HCEC 1CT (cell line): Measurements from ENCODE around the gene PLAC8.
"Not testable (repeated sequence)": the region's sequence is repeated elsewhere in the genome, so short reads cannot be mapped to it uniquely, and the experiment has no call there.

ENCODE experiments used
- DNase-seq: peaks from one replicate; pipeline ENCODE4 v3.0.0-alpha.2; 2017

The PLAC8 gene

DNA sequence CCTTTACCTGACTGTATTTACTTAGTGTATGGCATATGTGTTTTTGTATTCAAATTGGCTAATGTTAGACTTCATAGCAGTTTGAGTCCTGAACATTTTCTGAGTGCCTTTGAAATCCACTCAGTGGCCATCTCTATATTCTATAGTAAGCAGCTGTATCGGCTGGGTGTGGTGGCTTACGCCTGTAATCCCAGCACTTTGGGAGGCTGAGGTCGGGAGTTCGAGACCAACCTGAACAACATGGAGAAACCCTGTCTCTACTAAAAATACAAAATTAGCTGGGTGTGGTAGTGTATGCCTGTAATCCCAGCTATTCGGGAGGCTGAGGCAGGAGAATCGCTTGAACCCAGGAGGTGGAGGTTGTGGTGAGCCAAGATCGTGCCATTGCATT is 2.8 kb downstream of the PLAC8 start:
- DNase-seq = not testable (repeated sequence)

DNA sequence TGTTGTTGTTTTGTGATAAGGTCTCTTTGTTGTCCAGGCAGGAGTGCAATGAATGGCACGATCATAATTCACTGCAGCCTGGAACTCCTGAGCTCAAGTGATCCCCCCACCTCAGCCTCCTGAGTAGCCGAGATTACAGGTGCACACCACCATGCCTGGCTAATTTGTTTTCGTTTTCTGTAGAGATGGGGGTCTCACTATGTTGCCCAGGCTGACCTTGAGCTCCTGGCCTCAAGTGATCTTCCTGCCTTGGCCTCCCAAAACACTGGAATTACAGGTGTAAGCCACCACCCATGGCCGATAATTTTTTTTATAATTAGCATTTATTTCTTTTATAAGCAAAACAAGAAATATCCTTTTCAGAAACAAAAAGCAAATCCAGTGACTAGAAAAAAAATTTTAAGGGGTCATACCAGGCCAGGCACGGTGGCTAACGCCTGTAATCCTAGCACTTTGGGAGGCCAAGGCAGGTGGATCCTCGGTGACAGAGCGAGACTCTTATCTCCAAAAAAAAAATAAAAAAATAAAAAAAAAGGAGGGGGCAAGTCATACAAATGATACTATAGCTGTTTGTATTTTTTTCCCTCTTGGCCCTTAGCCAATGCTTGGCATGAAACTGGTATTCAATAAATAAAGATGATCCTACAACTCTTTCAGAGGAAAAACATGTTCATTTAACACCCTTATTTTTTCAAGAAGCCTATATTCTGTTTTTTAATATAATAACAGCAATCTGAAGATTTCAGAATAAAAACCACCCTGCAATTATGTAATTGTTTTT is 3.4 kb downstream of the PLAC8 start:
- DNase-seq = no peak

DNA sequence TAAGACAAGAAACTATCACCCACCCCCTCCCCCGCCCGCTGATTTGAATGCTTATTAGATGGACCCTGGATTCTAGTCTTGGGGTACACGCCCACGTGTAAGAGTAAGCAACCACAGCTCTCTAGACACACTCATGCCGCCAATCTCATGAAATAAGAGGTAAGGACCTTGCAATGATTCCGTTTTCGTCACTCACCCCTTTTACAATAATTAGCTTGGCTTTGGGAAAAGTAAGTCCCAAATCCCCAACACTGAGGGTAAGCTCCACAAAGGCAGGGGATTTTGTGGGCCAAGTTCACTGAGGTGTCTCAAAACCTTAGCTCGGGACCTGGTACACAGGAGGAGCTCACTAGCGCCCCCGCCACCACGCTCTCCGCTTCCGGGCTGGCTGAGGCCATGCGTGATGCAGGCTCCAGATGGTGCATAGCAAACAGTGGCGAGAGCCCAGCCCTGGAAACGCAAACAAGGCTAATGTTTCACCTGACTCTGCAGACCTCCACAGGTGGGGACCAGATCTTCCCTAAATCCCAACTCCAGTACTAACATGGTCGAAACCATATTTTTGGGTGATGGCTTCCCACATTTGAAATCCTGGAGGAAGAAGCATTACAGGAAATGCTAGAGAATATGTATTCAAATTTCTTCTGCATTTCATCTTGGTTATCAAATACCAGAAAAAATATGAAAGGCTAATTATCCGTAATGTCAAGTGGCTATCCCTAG is 4.1 kb downstream of the PLAC8 start:
- DNase-seq = peak; percentile 65

DNA sequence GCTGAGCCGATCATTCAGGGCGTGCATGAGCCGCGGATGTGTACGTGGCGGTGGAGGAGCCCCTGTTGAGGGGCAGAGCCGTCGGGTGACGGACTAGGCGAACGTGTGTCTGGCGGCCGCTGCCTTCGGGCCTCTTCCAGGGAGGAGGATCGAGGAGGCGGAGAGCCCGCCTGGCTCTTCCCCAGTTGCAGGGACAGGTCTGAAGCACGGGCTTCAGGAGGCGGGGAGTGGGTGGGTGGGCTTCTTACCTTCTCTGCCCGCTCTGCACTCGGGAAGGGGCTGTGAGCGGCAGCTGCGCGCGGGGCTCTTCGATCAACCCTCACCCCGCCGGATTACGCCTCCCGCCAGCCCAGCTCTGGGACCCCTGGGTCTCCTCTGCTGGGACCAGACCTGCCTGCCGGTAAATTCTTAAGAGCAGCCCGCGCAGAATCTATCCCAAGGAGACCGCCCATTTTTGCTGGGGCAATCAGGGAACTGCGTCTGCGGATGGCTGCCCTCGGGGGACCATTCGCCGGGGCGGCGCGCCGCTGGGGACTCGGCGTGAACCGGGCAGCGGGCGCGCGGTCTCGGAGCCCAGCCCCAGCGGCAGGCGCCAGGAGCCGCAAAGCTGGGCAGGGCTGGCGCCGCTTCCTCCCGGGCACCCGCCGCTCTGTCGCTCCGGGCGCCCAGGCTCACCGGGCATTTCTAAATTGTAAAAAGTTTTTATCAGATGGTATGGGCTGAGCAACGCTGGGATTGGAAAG is 4.9 kb downstream of the PLAC8 start:
- no peak for DNase-seq

DNA sequence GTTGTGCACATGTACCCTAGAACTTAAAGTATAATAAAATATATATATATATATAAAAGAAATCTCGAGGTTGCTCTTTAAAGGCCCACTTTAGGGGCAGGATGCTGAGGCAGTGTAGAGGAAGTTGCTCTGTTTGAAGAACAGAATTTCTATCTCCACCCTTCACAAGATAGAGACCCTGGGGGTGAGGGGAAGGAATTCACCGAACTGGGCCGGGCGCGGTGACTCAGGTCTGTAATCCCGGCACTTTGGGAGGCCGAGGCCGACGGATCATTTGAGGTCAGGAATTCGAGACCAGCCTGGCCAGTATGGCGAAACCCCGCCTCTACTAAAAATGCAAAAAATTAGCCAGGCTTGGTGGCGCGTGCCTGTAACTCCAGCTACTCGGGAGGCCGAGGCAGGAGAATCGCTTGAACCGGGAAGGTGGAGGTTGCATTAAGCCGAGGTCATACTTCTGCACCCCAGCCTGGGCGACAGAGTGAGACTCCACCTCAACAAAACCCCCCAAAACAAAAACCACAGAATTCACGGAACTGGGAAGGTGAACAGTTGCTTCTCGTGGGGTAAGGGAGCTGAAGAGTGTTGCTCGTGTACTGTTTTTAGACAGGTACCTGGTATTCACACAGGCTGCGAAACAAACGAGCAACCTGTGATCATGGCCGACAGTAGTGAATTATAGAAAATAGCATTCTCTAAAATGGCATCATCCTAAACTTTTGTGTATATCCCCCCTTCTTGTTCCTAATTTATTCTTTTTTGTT is 6.2 kb downstream of the PLAC8 start:
- no peak for DNase-seq

DNA sequence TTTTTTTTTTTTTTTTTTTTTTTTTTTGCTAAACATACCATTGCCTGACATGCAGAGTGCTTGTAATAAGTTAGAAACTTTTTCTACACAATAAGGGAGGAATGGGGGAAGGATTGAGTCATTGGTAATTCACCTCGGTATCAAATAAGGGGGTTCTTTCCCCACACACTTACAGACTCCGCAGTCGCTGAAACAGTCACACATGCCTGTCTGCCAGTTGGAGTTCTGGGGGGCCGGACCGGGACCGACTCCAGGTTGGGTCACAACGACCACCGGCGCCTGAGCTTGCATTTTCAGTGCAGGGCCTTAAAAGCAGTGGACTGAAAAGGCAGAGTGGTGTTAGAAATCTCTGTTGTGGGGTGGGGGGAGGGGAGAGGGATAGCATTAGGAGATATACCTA is 6.9 kb downstream of the PLAC8 start:
- no peak for DNase-seq

DNA sequence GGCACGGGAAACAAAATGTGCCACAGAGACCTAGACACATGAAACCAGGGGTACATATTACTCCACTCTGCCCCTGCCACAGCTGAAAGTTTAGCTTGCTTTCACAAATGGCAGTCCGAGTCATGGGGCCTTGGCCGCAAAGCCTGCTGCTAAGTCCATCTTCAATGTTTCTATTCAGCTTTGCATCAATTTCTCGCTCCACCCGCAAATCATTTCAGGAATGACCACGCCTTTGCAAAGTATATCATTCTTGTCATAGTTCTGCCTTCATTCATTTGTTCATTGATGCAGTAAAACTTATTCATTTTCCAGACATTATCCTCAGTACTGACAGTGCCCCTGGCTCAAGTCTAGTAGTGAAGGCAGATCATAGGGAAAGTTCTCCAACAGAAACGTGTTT is 9.5 kb downstream of the PLAC8 start:
- no peak for DNase-seq

DNA sequence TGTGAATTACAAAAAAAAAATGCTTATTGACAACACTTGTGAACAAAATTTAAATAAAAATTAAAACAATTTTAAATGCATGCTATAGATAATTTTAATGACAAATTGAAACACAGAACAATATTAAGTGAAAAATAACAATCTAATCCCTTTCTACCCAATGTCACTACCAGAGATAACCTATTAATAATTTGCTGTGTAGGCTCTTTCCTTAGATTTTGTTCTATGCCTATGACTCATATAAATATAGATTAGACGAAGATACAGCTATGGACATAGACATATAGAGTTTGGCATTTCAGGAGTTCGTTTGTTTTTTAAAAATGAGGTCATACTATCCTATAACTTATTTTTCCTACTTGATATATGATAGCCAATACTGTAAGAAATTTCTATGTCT is 18.1 kb downstream of the PLAC8 start:
- DNase-seq = no peak

DNA sequence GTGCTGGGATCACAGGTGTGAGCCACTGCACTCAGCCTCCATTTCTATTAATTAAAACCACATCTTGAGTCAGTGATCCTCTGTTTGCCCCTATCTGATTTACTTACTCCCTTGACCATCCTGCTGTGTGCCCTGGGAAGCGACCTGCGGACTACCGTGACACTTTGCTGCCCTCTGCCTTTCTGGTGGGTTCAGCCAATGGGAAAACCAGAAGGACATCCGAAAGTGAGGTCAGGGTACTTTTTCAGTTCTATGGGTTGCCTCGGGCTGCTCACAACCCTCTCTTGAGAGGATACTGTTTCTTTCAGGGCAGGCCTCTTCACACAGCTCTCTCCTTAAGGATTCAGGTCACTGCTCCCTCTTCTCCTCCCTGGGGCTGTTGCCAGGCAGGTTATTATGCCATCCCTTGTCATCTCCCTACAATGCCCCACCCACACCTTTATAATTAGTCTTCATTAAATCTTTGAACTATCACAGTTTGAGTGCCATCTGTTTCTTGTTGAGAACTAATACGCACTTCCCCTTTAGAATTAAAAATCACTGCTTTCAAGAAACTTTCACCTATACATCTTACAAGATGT is 21.4 kb downstream of the PLAC8 start:
- no peak for DNase-seq

DNA sequence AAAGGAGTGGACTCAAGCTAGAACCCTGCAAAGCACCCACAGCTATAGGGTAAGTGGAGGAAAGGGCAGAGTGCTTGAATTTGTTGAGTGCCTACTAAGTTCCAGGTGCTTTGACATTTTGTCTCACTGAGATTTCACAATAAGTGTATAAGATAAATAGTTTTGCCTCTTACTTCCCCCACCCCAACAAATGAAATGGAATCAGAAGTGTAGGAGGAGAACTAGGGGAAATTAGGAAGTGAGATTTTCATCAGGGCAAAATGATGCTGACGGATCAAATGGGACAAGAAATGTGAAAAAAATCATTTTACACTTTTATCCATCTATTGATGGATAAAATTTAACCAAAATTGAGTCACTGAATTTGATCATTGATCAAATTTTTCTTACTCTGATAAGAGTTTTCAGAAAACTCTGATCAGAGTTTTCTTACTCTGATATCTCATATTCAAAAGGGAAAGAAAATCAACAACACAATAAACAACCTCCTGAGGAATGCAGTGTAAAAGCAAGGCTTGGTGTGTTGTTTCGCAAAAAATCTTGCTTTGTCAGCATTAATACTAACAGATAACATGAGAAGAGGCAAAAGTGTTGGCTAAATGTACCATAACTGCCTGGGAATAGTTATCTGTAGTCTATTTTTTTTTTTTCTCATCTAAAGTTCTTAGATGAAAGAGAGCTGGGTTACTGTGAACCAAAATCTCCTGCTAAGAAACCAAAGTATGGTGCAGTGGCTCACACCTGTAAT is 24.9 kb downstream of the PLAC8 start:
- DNase-seq = no peak

DNA sequence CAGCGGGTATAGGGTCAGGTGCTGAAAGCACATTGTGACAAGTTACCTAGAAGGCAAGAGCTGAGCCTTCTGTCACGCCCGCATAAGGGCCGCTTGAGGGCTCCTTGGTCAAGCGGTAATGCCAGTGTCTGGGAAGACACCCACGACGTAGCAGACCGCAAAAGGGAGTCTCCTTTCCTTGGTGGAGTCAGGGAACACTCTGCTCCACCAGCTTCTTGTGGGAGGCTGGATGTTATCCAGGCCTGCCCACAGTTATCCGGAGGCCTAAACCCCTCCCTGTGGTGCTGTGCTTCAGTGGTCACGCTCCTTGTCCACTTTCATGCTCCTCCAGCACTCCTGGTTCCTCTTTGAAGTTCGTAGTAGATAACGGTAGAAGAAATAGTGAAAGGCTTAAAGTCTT is 29.6 kb downstream of the PLAC8 start:
- not testable (repeated sequence) for DNase-seq

DNA sequence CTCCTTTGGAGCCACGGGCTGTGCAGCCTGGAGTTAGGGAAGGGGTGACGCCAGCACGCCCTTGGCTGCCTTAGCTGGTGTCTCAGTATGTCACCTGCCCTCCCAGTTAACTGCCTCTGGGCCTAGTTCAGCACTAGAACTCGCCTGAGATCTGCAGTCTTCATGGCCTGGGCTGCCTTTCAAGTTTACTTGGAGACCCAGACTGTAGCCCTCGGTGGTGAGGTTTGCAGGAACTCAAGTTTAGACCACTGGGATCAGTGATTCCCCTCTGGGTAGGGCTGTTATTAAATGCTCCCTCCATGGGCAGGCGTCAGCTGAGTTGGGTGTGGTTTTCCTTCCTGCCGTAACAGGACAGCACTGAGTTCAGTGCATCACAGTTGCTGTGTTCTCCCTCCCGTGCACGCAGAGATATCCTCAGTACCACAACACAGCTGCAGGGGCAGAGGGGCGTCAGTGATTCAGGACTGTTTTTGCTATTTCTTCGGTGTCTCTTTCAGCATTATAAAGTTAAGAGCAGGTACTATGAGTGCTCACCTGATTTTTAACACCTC is 30.5 kb downstream of the PLAC8 start:
- DNase-seq = no peak

DNA sequence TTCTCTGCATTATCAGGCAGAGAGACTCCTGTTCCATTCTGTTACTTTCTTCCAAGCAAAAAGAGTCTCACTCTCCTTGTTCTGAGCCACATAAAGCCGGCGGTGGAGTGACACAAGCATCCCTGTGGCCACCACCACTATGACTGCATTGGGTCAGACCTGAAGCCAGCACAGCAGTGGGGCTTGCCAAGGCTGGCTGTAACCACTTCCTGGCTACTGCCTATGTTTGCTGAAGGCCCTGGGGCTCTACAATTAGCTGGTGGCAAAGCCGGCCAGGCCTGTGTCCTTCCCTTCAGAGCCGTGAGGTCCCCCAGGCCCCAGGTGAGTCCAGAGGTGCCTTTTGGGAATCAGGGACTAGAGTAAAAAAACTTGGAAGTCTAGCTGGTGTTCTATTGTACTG is 31.8 kb downstream of the PLAC8 start:
- no peak for DNase-seq

DNA sequence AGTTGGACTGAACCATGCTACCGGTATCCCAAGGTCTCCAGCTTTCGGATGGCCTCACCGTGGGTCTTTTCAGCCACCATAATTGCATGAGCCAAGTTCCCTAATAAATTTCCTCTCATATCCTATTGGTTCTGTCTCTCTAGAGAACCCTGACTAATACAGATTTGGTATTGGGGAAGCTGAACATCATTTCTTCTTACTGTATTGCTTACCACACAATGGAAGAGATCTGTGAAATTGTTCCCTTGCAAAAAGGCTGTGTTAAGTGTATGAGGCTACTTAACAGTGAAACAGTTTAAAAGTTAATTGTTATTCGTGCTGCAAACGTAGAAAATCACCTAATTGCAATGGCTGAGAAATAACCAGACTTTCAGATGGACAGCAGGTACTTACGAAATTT is 34.0 kb downstream of the PLAC8 start:
- no peak for DNase-seq

DNA sequence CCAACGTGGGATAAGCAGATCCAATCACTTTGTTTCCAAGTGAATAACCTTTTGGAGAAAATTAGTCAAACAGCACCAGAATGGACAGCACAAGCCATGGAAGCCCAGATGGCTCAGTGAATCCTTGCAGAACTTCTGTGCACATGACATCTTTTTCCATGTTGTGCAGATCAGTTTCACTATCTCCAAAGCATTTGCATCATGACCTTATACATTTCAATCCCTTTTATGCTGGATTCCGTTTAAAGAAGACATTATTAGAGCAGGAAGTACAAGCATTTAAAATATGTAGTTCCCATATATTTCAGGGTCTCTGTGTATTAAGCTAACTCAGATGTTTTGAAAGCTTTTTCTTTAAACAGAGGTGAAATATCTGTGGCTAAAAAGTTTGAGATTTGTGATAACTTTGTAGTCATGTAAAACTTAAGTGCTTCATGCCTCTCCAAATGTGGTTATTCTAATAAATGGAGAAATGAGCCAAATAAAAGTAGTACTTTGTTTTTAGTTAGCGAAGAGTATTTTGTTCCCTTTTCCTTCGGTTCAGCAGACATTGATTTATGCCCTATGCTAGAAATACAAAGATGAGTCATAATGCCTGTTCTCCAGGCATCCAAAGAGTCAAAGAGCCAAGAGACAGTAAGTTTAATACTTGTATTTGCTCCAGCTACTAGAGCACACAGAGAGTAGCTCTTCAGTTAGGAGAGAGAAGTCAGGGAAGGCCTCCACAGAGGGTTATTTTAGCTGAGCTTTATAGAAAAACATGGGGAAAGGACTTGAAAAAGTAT is 39.0 kb downstream of the PLAC8 start:
- peak; percentile 51 for DNase-seq

DNA sequence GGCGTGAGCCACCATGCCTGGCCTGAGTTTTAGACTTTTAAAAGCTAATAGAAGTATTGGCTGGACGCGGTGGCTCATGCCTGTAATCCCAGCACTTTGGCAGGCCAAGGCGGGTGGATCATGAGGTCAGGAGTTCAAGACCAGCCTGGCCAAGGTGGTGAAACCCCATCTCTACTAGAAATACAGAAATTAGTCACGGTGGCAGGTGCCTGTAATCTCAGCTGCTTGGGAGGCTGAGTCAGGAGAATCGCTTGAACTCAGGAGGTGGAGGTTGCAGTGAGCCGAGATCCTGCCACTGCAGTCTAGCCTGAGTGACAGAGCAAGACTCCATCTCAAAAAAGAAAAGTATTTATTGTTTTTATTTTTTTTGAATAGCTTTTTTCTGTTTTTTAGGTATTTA is 39.7 kb downstream of the PLAC8 start:
- not testable (repeated sequence) for DNase-seq

DNA sequence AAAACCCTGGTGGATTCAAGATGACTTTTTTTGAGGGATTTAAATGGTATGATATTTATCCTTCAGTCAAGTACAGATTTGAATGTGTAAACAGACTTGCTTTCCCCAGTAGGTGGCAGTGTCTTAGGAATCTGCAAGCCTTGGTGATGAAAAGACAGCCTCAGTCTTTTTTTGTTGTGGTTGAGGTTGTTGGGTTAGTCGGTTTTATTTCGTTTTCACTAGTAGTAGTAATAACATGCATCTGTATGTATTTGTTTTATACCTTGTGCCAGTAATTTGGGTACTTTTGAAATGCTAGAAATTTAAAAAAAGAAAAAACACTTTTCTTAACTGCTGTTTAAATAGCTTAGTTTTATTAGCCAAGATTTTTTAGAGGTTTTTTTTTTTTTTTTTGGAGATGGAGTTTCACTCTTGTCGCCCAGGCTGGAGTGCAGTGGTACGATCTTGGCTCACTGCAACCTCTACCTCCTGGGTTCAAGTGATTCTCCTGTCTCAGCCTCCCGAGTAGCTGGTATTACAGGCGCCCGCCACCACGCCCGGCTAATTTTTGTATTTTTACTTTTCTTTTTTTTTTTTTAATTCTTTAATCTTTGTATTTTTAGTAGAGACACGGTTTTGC is 40.3 kb downstream of the PLAC8 start:
- peak; percentile 68 for DNase-seq

DNA sequence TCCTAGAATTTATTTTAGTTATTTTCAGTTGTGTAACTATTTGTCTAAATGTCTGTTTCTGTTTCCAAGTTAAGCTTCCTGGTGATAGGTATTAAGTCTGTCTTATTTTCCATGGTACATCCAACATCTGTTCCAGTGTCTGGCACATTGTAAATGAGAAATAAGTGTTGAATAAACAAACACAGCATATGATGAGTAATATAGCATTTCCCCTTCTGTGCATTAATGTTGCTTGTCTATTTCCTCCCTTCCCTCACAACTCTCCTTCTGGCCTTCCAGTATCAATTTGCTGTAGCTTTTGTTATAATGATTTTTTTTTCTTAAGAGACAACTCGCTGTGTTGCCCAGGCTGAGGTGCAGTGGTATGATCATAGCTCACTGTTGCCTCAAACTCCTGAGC is 43.4 kb downstream of the PLAC8 start:
- DNase-seq = peak; percentile 64

DNA sequence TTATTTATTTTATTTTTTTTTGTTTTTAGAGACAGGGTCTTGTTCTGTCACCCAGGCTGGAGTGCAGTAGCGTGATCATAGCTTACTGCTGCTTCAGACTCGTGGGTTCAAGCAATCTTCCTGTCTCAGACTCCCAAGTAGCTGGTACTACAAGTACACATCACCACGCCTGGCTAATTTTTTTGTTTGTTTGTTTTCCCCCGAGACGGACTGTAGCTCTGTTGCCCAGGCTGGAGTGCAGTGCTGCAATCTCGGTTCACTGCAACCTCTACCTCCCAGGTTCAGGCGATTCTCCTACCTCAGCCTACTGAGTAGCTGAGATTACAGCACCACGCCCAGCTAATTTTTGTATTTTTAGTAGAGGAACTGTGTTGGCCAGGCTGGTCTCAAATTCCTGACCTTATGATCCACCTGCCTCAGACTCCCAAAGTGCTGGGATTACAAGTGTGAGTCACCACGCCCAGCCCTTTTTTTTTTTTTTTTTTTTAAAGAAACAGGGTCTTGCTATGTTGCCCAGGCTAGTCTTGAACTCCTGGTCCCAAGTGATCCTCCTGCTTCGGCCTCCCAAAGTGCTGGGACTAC is 47.4 kb downstream of the PLAC8 start:
- no peak for DNase-seq

DNA sequence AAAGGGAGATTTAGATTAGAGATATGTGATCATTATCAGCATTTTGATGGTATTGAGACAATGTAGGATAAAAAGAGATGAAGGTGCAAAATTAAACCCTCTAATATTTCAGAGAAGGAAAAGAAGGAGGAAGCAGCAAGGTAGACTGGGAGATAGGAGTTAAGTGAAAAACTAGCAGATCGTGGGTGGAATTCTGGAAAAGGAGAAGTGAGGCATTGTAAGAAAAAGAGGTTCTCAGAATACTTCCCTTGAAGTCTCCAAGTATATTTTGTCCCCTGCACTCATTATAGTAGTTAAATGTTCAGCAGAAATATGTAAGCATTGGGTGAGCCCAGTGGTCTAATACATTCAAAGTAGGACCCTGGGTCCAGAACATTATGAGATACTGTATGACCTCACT is 49.3 kb downstream of the PLAC8 start:
- no peak for DNase-seq
